SK-N-SH (cell line): Measurements from ENCODE around the gene SEPTIN11. TPM values are rescaled to one million over a fixed set of nuclear protein-coding genes. Genes with fewer than 3 reads are reported as not detected.

ENCODE experiments used
- CTCF ChIA-PET: fragments of 300-600, 350-600 bp; formaldehyde crosslinking; extraction: SDS; loops from one replicate; lab custom pipeline; 2021; lab: Yijun Ruan, JAX
- POLR2A ChIA-PET: fragments of 350-600 bp; sonication (Branson Sonifier 250); formaldehyde crosslinking; extraction: SDS; loops from one replicate; lab custom pipeline; 2020; ENCODE audit warnings: antibody characterized with exemption, inconsistent platforms; lab: Yijun Ruan, JAX
- DNase-seq: peaks from one replicate; pipeline ENCODE4 v3.0.0; 2012
- H2AFZ ChIP-seq: fragments of 200-600 bp; sonication (generic); 2 replicates; pipeline ENCODE4 v1.8.1; 2016; ENCODE audit warnings: antibody characterized with exemption, mild to moderate bottlenecking, low read depth
- H3F3A ChIP-seq: fragments of 200-600 bp; sonication (generic); replicated peaks from 2 replicates; pipeline ENCODE3; 2016; ENCODE audit warnings: antibody characterized with exemption, mild to moderate bottlenecking; ENCODE audit not compliant: insufficient read depth
- H3K27ac ChIP-seq, 2 experiments: fragments of 200-500 bp in 1 of 2; fragments of 200-600 bp in 1 of 2; sonication (Bioruptor generic) in 1 of 2; sonication (generic), shearing (Covaris generic) in 1 of 2; 2 replicates each; pipeline versions ENCODE4 v1.5.1 to v1.6.1; 2014 to 2016; ENCODE audit warnings: low read depth in 2 of 2, inconsistent platforms in 1 of 2, low read length in 1 of 2, mild to moderate bottlenecking in 1 of 2, mixed read lengths in 1 of 2
- H3K27me3 ChIP-seq: fragments of 200-600 bp; sonication (generic), shearing (Covaris generic); 2 replicates; pipeline ENCODE4 v1.6.1; 2016; ENCODE audit warnings: mixed run types; ENCODE audit not compliant: insufficient read depth
- H3K36me3 ChIP-seq, 2 experiments: fragments of 200-500 bp in 1 of 2; fragments of 200-600 bp in 1 of 2; sonication (Bioruptor generic) in 1 of 2; sonication (generic) in 1 of 2; replicated peaks in 1 of 2; 2 replicates each; pipeline versions ENCODE3 to v1.5.1; 2014 to 2016; ENCODE audit warnings: low read length in 1 of 2, mild to moderate bottlenecking in 1 of 2; ENCODE audit not compliant: insufficient read depth in 2 of 2, control insufficient read depth in 1 of 2
- H3K4me1 ChIP-seq, 2 experiments: fragments of 200-500 bp in 1 of 2; fragments of 200-600 bp in 1 of 2; sonication (Bioruptor generic) in 1 of 2; sonication (generic), shearing (Covaris generic) in 1 of 2; 2 replicates each; pipeline versions ENCODE4 v1.5.1 to v1.6.1; 2014 to 2016; ENCODE audit warnings: low read depth in 1 of 2, low read length in 1 of 2, mixed run types in 1 of 2; ENCODE audit not compliant: insufficient read depth in 2 of 2, control insufficient read depth in 1 of 2
- H3K4me2 ChIP-seq: fragments of 200-600 bp; sonication (generic), shearing (Covaris generic); 2 replicates; pipeline ENCODE4 v1.6.1; 2017; ENCODE audit warnings: mixed run types
- H3K4me3 ChIP-seq, 2 experiments: fragments of 200-500 bp in 1 of 2; fragments of 200-600 bp in 1 of 2; sonication (Bioruptor generic) in 1 of 2; sonication (generic), shearing (Covaris generic) in 1 of 2; 2 replicates each; pipeline versions ENCODE4 v1.5.1 to v1.8.1; 2014 to 2016; ENCODE audit warnings: low read depth in 2 of 2, inconsistent platforms in 1 of 2, low read length in 1 of 2, mild to moderate bottlenecking in 1 of 2, mixed read lengths in 1 of 2, moderate library complexity in 1 of 2
- H3K79me2 ChIP-seq: fragments of 200-600 bp; sonication (generic); 2 replicates; pipeline ENCODE4 v1.8.1; 2017; ENCODE audit warnings: mild to moderate bottlenecking; ENCODE audit not compliant: insufficient read depth
- H3K9ac ChIP-seq: fragments of 200-600 bp; sonication (generic); 2 replicates; pipeline ENCODE4 v1.6.1; 2017; ENCODE audit warnings: mixed run types
- H3K9me2 ChIP-seq: fragments of 200-600 bp; sonication (generic); 2 replicates; pipeline ENCODE4 v1.6.1; 2017; ENCODE audit warnings: mixed run types
- H3K9me3 ChIP-seq: fragments of 200-600 bp; sonication (generic); 2 replicates; pipeline ENCODE4 v1.6.1; 2017; ENCODE audit warnings: mixed run types, mild to moderate bottlenecking, moderate library complexity
- H4K20me1 ChIP-seq: fragments of 200-600 bp; sonication (generic); 2 replicates; pipeline ENCODE4 v1.6.1; 2017; ENCODE audit warnings: mild to moderate bottlenecking, mixed run types; ENCODE audit not compliant: insufficient read depth
- CHD2 ChIP-seq: fragments of 150-350 bp; IDR thresholded peaks from 2 replicates; pipeline ENCODE4 v1.6.1; 2018; ENCODE audit warnings: low read length; ENCODE audit not compliant: partially characterized antibody
- CTCF ChIP-seq: fragments of 200-600 bp; sonication (generic); IDR thresholded peaks from 2 replicates; pipeline ENCODE4 v1.6.1; 2017; ENCODE audit warnings: antibody characterized with exemption, mild to moderate bottlenecking, moderate library complexity
- ELF1 ChIP-seq: IDR thresholded peaks from 2 replicates; pipeline ENCODE4 v1.4.0; 2012
- EP300 ChIP-seq, 2 experiments: IDR thresholded peaks; 2 replicates each; pipeline versions ENCODE4 v1.4.0 to v1.6.1; 2012; ENCODE audit warnings: borderline replicate concordance in 1 of 2, low read depth in 1 of 2, low read length in 1 of 2
- FOXJ3 ChIP-seq: sonication (generic); formaldehyde crosslinking; IDR thresholded peaks from 2 replicates; pipeline ENCODE4 v1.5.1; 2020; ENCODE audit warnings: mild to moderate bottlenecking, missing genetic modification reagents
- FOXM1 ChIP-seq: IDR thresholded peaks from 2 replicates; pipeline ENCODE4 v1.4.0; 2012; ENCODE audit warnings: low read depth, mild to moderate bottlenecking
- GABPA ChIP-seq: IDR thresholded peaks from 2 replicates; pipeline ENCODE4 v1.4.0; 2012; ENCODE audit warnings: low read depth, mild to moderate bottlenecking
- GATA2 ChIP-seq: sonication (generic); formaldehyde crosslinking; IDR thresholded peaks from 2 replicates; pipeline ENCODE4 v1.5.0; 2020; ENCODE audit warnings: mild to moderate bottlenecking, missing genetic modification reagents
- JUND ChIP-seq: IDR thresholded peaks from 2 replicates; pipeline ENCODE4 v1.4.0; 2012
- MEF2A ChIP-seq: IDR thresholded peaks from 2 replicates; pipeline ENCODE4 v1.4.0; 2012; ENCODE audit warnings: low read depth, borderline replicate concordance
- MXI1 ChIP-seq: IDR thresholded peaks from 2 replicates; pipeline ENCODE4 v1.6.1; 2012; ENCODE audit warnings: mild to moderate bottlenecking, low read depth, low read length, improper control_type of control experiment
- NRF1 ChIP-seq: IDR thresholded peaks from 2 replicates; pipeline ENCODE4 v1.6.1; 2012; ENCODE audit warnings: low read depth, mild to moderate bottlenecking, low read length
- POLR2AphosphoS5 ChIP-seq: IDR thresholded peaks from 2 replicates; pipeline ENCODE4 v1.6.1; 2012; ENCODE audit warnings: low read depth, low read length
- RAD21 ChIP-seq: IDR thresholded peaks from 2 replicates; pipeline ENCODE4 v1.6.1; 2012; ENCODE audit warnings: mild to moderate bottlenecking, low read length
- SMC3 ChIP-seq: IDR thresholded peaks from 2 replicates; pipeline ENCODE4 v1.6.1; 2012; ENCODE audit warnings: low read depth, low read length, improper control_type of control experiment
- TCF12 ChIP-seq: IDR thresholded peaks from 2 replicates; pipeline ENCODE4 v1.4.0; 2012
- USF1 ChIP-seq: IDR thresholded peaks from 2 replicates; pipeline ENCODE4 v1.4.0; 2012; ENCODE audit warnings: low read depth, borderline replicate concordance
- USF2 ChIP-seq: fragments of 150-350 bp; IDR thresholded peaks from 2 replicates; pipeline ENCODE4 v1.6.1; 2017; ENCODE audit warnings: antibody characterized with exemption, low read length, low read depth, borderline replicate concordance
- ZBTB33 ChIP-seq: IDR thresholded peaks from 2 replicates; pipeline ENCODE4 v1.4.0; 2012; ENCODE audit warnings: low read depth, borderline replicate concordance
- WGBS: methylation state at CpG from one replicate; pipeline ENCODE4 v1.1.6; 2017; ENCODE audit warnings: low lambda C conversion rate; 5-methylcytosine and 5-hydroxymethylcytosine counted together
- polyA plus RNA-seq, 3 experiments: library from polyadenylated mRNA; depleted of rRNA; stranded (reverse); fragments of >200 nt; gene quantifications; 2 replicates each; pipeline ENCODE4 v1.2.3, GENCODE V29; 2012

SEPTIN11 gene
- polyA plus RNA-seq, 1 of the 3 experiments (the other 2 are of a cell fraction) = 47.4 TPM

GRCh38 chr4:76968937-76969336 lies 19.4 kb downstream of the SEPTIN11 start:
- no peak overlapping the region for H3K4me2 ChIP-seq
- H3K4me1 ChIP-seq = no peaks in the 10 kb centered on the region; a peak in 3 of 4 replicates
- no peak overlapping the region for H2AFZ ChIP-seq
- TF ChIP-seq FOXJ3 (CRISPR knock-in tag) (no peak), FOXM1 (no peak), TCF12 (no peak), GATA2 (CRISPR knock-in tag) (no peak), GABPA (no peak), JUND (no peak), ELF1 (no peak), USF2 (no peak), RAD21 (no peak), USF1 (no peak), MXI1 (no peak), NRF1 (no peak), ZBTB33 (no peak), SMC3 (no peak), CTCF (no peak), POLR2AphosphoS5 (no peak), CHD2 (no peak), MEF2A (no peak), EP300 (IDR thresholded peaks at IDR 0.05; ENCODE audit: borderline replicate concordance in 1 of 2, low read depth in 1 of 2, low read length in 1 of 2) (no peak)
- H3K27ac ChIP-seq = no peak overlapping the region
- peaks cover 89% of the 10 kb centered on the region for H4K20me1 ChIP-seq
- H3K9ac ChIP-seq = no peak overlapping the region
- H3K9me3 ChIP-seq = no peaks in the 10 kb centered on the region
- peaks cover 5% of the 10 kb centered on the region for H3F3A ChIP-seq
- no peak overlapping the region for H3K4me3 ChIP-seq
- ChIA-PET CTCF (no interaction called here), POLR2A (no interaction called here)
- peaks cover 7 to 14% of the 10 kb centered on the region in 2 experiments for H3K36me3 ChIP-seq
- 97% methylated on average over 4 of the region's 4 CpGs for WGBS
- no peaks in the 10 kb centered on the region for H3K9me2 ChIP-seq
- DNase-seq = no peak
- peaks cover 98% of the 10 kb centered on the region for H3K79me2 ChIP-seq
- H3K27me3 ChIP-seq = no peaks in the 10 kb centered on the region
